Measurements from ENCODE around the gene LRRC8A.

GRCh38 chr9:128870128-128870940, 11.6 kb upstream of the LRRC8A start:
- no peak for TF ChIP-seq CTCF (IDR thresholded peaks at IDR 0.05)
- TF ChIP-seq POLR2A (IDR thresholded peaks at IDR 0.05) = no peak
